OCI-LY7 (cell line): ENCODE data around the gene SPATA3.

Source experiments
- EZH2phosphoT487 ChIP-seq: fragments of 200-600 bp; sonication (generic); IDR thresholded peaks from 2 replicates; pipeline ENCODE4 v1.6.1; 2018; ENCODE audit warnings: low read depth, borderline replicate concordance, mild to moderate bottlenecking, mixed run types, antibody characterized with exemption, low read length, moderate library complexity, mixed read lengths
- TF ChIP-seq, protein P1 (sequence below): fragments of 200-600 bp; sonication (generic); conservative IDR thresholded peaks from 2 replicates; pipeline ENCODE4 v1.5.1; 2014; ENCODE audit warnings: mild to moderate bottlenecking, antibody characterized with exemption, low read length, moderate library complexity, mixed read lengths

- TF ChIP-seq, protein P1, sequence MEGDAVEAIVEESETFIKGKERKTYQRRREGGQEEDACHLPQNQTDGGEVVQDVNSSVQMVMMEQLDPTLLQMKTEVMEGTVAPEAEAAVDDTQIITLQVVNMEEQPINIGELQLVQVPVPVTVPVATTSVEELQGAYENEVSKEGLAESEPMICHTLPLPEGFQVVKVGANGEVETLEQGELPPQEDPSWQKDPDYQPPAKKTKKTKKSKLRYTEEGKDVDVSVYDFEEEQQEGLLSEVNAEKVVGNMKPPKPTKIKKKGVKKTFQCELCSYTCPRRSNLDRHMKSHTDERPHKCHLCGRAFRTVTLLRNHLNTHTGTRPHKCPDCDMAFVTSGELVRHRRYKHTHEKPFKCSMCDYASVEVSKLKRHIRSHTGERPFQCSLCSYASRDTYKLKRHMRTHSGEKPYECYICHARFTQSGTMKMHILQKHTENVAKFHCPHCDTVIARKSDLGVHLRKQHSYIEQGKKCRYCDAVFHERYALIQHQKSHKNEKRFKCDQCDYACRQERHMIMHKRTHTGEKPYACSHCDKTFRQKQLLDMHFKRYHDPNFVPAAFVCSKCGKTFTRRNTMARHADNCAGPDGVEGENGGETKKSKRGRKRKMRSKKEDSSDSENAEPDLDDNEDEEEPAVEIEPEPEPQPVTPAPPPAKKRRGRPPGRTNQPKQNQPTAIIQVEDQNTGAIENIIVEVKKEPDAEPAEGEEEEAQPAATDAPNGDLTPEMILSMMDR: no peak
- TF ChIP-seq EZH2phosphoT487: no peak
Observed at GRCh38 chr2:231015478-231015877, 19.6 kb downstream of the SPATA3 start.
